Stimulated activated CD4-positive, alpha-beta T cell treated with anti-CD3 and anti-CD28 coated beads, Interleukin-15, amount 100 ng/mL, for 24 hours (primary cell): ENCODE data around the gene PDCL3.

Experiments
- DNase-seq: peaks from one replicate; pipeline ENCODE4 v3.0.0-alpha.2; 2020

Gene PDCL3

GRCh38 chr2:100563407-100564247 is 834 bp downstream of the PDCL3 start:
- DNase-seq, result no peak

DNA sequence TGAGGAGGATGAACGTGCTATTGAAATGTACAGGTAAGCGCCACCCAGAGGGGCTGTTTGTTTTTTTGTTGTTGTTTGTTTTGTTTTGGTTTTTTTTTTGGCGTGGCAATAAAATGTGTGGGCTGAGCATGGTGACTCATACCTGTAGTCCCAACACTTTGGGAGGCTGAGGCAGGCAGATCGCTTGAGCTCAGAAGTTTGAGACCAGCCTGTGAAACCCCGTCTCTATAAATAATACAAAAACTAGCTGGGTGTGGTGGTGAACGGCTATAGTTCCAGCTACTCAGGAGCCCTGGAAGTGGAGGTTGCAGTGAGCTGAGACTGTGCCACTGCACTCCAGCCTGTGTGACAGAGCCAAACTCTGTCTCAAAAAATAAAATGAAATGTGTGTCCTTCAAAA is 6.2 kb downstream of the PDCL3 start:
- DNase-seq, result no peak

GRCh38 chr2:100571668-100572067 is 8.9 kb downstream of the PDCL3 start:
- DNase-seq, result no peak

DNA sequence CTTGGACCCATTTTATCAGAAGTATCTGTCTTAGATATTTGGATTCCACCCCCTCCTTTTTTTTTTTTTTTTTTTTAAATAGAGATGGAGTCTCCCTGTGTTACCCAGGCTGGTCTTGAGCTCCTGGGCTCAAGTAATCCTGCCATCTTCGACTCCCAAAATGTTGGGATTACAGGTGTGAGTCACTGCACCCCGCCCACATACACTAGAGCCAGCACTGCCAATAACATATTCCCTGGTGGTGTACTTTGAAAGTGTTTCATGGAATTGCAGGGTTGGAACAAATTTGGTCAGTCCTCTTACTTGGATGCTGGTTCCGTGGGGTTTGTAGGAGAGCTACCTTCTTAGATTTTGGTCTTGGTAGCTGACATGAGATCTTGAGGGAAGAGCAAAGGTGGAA is 15.0 kb downstream of the PDCL3 start:
- no peak for DNase-seq

- DNase-seq, result peak; percentile 20
These were observed 17.8 kb downstream of the PDCL3 start for GRCh38 chr2:100580367-100581276.

DNA sequence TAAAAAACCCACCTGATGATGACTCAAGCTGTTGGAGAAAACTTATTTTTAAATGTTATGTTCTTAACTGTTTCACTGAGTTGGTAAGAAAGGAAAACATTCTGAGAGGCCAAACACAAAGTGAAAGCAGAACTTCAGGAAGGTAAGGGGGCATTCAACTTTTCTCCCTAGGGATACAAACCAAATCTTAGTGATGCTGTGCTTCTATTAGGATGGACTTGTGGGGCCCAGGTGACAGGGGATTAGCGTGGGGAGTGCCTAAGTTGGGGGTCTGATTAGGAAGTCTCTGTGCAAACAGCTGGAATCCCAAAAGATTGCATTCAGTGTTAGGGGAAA is 18.5 kb downstream of the PDCL3 start:
- no peak for DNase-seq

DNA sequence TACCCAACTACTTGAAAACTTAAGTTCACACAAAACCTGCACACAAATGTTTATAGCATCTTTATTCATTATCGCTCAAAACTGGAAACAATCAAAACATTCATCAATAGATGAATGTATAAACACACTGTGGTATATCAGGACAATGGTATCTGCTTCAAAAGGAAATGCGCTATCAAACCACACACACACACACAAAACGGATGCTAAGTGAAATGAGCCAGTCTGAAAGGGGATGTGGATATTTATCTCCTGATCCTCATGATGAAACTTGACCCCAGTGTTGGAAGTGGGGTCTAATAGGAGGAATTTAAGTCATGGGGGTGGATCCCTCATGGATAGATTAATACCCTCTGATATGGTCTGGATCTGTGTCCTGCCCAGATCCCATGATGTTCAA is 22.0 kb downstream of the PDCL3 start:
- no peak for DNase-seq

GRCh38 chr2:100588071-100588786 is 25.4 kb downstream of the PDCL3 start:
- no peak for DNase-seq

- no peak for DNase-seq
These were observed 26.7 kb downstream of the PDCL3 start for GRCh38 chr2:100589527-100589926.

DNA sequence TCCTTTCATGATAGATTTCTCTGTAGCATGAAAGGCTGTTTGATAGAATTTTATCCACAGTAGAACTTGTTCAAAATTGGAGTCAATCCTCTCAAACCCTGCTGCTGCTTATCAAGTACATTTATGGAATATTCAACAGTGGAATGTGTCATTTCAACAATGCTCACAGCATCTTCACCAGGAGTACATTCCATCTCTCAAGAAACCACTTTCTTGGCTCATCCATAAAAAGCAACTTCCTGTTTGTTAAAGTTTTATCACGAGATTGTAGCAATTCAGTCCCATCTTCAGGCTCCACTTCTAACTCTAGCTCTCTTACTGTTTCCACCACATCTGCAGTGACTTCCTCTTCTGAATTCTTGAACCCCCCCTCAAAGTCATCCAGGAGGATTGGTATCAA is 29.4 kb downstream of the PDCL3 start:
- DNase-seq, result no peak

DNA sequence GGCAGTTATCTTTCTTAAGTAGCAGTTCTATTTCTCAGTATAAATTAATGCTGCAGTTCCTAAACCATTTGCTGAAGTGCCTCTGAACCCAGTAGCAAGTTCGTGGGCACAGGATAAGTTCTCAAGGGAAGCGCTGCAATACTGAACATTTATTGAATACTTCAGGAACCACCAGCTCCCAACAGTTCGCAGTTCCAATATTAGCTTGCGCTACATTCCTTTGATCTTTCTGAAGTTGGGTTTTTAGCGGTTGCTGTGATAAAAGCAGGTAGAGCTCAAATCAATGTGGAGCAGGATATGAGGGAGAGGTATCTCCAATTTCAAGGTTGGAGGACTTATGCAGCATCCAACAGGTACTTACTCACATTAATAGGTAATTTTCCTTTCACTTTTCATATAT is 33.7 kb downstream of the PDCL3 start:
- no peak for DNase-seq

DNA sequence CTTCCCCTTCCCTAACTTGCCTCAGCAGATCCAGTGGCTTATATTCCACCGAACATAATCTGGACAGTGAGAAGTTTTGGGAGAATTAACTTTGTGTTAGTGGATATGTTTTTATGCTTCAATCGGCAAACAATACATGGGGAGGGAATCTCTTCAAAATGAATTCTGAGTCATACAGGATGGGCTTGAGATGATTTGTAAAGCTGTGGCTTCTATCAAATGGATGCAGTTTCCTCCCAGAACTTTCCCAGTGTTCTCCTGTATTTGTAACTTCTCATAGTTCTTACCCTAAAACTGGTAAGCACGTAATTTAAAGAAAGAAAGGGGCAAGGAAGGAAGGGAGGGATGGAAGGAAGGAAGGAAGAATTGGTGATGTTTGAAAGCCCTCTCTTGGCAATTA is 36.8 kb downstream of the PDCL3 start:
- DNase-seq, result no peak

- no peak for DNase-seq
These were observed 38.9 kb downstream of the PDCL3 start for GRCh38 chr2:100601661-100602060.

GRCh38 chr2:100603414-100603813 is 40.6 kb downstream of the PDCL3 start:
- DNase-seq, result no peak

DNA sequence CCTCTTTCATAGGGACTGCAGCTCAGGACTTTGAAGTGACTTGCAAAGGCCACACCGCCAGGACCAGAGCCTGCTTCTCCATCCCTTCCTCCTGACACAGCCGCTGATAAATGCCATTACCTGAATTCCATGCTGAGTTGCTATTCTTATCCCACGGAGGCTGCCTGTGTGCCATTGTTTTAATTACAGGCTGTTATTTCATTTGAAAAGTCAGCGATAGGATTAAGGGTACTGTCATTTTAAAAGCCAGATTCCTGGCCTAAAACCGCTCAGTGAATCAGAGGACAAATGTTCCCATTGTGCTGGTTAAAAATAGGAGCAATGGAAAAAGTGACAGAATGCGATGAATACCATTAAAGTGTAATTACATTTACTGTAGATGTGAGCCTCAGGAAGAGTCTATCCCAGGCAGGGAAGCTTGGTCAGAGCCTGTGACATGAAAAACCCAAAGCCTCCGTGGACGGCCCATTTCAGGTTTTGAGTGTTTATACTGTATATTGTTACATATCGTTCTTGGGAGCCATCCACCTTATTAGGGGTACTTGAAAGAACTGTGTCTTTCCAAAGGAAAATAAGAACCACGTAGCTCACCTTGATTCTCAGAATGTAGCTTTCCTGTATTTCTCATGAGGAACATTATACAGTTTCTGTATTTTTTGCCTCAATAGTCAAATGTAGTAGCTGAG is 41.3 kb downstream of the PDCL3 start:
- no peak for DNase-seq

DNA sequence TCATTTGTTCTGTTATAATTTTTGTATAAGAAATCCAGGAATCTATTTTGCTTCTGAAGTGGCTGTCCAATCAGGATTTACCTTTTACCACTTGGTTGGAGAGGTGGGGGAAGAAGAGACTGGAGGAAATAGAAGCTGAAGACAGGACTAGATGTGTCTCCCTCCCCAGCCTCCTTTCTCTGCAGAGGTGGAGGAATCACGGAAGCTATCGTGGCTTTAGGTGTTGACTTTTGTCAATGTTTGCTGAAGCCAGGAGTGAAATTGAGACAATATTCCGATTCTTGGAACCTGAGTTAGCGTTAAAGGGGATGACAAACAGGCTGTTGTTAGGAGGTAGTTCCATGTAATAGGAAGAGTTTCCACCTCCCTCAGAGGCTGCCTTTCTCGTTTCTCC is 43.5 kb downstream of the PDCL3 start:
- DNase-seq, result no peak

GRCh38 chr2:100606726-100607343 is 44.0 kb downstream of the PDCL3 start:
- DNase-seq, result peak; percentile 38

DNA sequence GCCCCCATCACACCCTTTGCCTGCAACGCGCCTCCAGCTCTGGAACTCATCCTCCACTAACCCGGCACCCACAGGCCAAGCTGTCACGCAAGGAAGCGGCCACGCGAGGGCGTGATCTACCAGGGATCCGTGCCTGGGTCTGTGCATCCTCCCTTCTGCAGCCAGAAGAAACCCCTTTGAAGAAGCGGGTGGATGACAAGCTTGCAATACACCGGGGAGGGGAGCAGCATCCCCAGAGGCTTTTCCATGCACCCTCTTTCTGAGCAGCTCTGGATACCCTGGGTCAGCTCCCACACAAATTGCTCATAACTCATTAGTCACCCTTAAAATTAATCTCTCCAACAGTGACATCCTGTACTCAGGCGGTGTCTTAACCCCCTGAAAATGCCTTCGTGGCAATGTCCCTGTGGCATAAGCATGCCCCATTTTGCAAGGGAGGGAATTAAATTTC is 47.6 kb downstream of the PDCL3 start:
- DNase-seq, result peak; percentile 80

GRCh38 chr2:100611079-100612029 is 48.6 kb downstream of the PDCL3 start:
- no peak for DNase-seq

GRCh38 chr2:100612388-100613000 is 49.7 kb downstream of the PDCL3 start:
- no peak for DNase-seq

DNA sequence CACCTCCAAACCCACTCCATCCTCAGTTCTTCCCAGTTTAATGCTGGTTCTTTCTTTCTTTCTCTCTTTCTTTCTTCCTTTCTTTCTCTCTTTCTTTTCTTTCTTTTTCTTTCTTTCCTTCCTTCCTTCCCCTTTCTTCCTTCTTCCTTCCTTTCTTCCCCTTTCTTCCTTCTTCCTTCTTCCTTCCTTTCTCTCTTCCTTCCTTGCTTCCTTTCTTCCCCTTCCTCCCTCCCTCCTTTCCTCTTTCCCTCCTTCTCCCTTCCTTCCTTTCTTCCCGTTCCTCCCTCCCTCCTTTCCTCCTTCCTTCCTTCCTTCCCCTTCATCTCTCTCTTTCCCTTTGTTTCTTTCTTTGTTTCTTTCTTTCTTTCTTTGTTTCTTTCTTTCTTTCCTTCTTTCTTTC is 50.9 kb downstream of the PDCL3 start:
- no peak for DNase-seq
